ENCODE results near the gene DNM3.
"Not testable (repeated sequence)": the region's sequence is repeated elsewhere in the genome, so short reads cannot be mapped to it uniquely, and the experiment has no call there.

- TF ChIP-seq, protein P1, sequence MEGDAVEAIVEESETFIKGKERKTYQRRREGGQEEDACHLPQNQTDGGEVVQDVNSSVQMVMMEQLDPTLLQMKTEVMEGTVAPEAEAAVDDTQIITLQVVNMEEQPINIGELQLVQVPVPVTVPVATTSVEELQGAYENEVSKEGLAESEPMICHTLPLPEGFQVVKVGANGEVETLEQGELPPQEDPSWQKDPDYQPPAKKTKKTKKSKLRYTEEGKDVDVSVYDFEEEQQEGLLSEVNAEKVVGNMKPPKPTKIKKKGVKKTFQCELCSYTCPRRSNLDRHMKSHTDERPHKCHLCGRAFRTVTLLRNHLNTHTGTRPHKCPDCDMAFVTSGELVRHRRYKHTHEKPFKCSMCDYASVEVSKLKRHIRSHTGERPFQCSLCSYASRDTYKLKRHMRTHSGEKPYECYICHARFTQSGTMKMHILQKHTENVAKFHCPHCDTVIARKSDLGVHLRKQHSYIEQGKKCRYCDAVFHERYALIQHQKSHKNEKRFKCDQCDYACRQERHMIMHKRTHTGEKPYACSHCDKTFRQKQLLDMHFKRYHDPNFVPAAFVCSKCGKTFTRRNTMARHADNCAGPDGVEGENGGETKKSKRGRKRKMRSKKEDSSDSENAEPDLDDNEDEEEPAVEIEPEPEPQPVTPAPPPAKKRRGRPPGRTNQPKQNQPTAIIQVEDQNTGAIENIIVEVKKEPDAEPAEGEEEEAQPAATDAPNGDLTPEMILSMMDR (IDR thresholded peaks at IDR 0.05; ENCODE audit: insufficient read depth, low read length, poor library complexity, severe bottlenecking), result not testable (repeated sequence)
- TF ChIP-seq EZH2phosphoT487 (conservative IDR thresholded peaks at IDR 0.05; ENCODE audit: low read length), result not testable (repeated sequence)
Observed at GRCh38 chr1:172055816-172056419, 214.6 kb downstream of the DNM3 start.
